ENCODE results near the gene FAM43B.

Gene FAM43B

DNA sequence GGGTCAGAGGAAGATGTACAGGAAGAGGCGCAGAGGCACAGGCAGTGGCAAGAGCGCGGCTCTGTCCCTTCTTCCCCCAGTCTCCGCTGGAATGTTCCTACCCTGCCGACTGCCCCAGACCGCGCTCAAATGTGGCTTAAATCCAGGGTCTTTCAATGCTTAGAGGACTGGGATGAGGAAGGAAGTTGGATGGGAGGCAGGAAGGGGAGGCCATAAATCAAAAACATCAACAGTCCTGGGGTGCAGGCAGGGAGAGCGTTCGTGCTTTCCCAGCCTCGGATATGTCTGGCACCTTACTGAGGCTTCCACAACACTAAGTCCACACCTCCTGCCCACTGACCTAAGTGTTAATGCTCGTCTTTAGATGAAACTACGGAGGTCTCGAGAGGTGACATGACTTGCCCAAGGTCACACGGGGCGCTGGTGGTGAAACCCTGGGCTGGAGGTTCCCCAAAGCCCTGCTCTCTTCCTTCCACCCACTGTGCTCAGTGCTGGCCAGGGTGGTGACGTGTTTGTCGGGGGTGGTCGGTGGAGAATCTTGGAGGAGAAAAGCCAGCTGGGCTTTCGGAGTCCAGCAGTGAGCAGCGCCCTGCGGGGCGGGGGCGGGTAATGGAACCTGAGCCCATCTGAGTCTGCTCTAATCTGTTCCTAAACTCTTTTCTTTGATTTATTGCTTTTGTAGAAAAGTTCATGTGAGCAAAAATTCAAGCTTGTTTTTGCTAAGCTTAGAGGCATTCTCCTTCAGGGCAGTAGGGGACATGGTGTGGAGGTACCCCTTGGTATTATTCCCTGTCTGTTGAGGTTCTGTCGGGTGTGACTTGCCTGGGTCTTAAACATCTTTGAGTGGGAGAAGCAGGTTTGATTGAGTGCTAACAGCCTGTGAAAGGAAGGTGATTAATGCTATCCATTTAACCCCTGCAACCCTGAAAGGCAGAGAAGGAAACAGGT, 37.2 kb downstream of the FAM43B start:
- DNase-seq = no peak

- no peak for DNase-seq
These were observed 38.0 kb downstream of the FAM43B start for GRCh38 chr1:20590306-20590777.

- no peak for DNase-seq
These were observed 41.4 kb downstream of the FAM43B start for GRCh38 chr1:20593756-20594155.

GRCh38 chr1:20594746-20595145, 42.4 kb downstream of the FAM43B start:
- no peak for DNase-seq

DNA sequence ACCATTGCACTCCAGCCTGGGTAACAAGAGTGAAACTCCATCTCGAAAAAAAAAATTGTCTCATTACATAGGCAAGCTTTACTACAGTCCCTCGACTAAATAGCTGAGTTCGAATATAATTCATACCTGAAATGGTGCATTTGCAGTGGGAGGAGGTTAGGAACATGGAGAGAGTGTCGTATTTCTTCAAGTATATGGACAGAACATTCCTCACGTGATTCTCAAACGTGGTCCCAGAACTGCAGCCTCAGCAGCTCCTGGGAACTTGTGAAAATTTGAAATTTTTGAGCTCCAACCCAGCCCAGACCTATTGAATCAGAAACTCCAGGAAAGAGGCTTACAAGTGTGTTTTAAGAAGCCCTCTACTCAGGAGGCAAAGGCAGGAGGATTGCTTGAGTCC, 43.7 kb downstream of the FAM43B start:
- DNase-seq = no peak

GRCh38 chr1:20597650-20598049, 45.3 kb downstream of the FAM43B start:
- no peak for DNase-seq

DNA sequence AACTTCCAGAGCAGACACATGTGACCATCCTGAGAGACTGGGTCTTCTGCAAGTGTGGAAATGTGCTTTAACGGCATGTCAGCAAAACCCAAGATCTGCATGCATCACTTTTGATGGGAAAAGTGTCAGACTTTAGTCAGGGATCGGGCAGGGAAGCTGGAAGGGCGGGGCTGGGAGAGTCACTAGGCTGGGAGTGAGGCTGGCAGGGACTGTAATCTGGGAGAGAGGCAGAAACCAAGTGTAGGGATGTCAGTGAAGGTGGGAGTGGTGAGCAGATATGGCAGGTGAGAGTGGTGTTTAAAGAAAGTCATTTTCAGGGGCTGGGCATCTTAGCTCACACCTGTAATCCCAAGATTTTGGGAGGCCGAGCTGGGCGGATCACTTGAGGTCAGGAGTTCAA, 47.8 kb downstream of the FAM43B start:
- no peak for DNase-seq

- no peak for DNase-seq
These were observed 48.9 kb downstream of the FAM43B start for GRCh38 chr1:20601129-20601825.

DNA sequence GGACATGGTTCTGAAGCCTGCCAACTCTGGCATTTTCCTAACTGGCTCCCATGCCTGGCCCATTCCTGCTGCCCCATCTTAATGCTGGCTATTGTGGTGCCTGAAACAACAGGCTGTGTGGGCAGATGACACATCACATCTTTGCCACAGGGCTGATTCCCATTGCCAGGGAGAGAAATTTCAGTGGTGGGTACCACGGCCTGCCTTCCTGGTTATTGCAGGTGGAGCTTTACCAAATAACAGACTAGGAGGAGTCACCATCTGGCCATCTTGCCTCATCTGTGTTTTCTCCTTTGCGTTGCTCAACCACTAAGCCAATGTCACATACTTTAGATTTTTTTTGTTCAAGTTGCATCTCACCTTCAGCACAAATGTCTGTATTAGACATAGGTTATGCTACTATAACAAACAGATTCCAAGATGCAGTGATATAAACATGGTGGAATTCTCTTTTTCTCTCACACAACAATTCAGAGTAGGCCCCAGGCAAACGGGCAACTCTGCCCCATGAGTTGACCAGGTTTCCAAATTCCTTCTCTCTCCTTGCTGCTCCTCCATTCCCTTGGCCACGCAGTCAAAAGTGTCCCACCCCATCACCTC, 50.6 kb downstream of the FAM43B start:
- no peak for DNase-seq

DNA sequence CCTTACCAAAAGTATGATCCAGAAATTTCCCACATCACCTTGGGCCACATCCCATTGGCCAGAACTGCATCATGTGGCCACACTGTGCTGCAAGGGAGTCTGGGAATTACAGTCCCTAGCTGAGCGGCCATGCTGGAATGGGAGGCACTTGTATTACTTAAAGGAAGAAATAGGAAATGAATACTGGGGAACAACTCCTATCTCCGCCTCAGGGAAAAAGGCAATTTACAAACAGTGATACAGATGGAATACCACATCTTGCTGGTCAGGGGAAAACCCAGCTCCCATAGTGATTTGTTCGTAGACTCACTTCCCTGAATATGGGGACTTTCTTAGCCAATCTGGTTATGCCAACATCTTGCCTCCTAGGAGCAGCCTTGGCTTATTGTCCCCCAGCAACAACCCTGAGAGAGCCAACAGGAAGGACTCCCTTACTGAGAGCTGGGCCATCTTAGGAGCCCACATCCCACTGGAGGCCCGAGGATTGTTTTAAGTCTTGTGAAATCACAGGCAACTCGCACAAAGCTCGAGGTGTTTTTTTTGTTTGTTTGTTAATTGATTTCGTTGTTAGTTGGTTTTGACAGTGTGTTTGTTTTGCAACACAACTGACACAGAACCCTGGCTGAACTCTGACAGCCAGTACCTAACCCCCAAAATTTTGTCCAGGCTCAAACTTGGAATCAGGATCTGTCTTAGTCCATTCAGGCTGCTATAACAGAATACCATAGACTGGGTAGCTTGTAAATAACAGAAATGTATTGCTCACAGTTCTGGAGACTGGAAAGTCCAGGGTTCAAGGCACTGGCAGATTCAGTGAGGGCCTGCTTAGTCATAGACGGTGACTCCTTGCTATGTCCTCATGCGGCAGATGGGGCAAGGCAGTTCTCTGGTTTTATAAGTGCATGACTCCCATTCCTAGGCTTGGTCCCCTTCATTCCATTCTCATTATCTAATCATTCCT, 51.4 kb downstream of the FAM43B start:
- DNase-seq = no peak

All from amygdala (tissue), 56 donors.